ENCODE data around the gene NRDE2. TPM values are rescaled to one million over a fixed set of nuclear protein-coding genes. Genes with fewer than 3 reads are reported as not detected.
"Not testable (repeated sequence)": the region's sequence is repeated elsewhere in the genome, so short reads cannot be mapped to it uniquely, and the experiment has no call there.

NRDE2 gene
- total and polyA plus RNA-seq, 2 of the 4 experiments (the other 2 are of a cell fraction) = 4.5 to 9.3 TPM

- intact Hi-C loops (cut with micrococcal nuclease); H2BK5ac ChIP-seq (ENCODE audit: low read depth, low read length, poor library complexity, severe bottlenecking); H2AFZ ChIP-seq (replicated peaks; ENCODE audit: low read length, poor library complexity); in situ Hi-C loops (cut with MboI; ENCODE audit: low sequenced_read_pairs); H3K23ac ChIP-seq (ENCODE audit: low read depth, low read length); H3K4me1 ChIP-seq (ENCODE audit: control insufficient read depth, insufficient read depth, low read length); DNase-seq; H3K18ac ChIP-seq (ENCODE audit: low read depth, low read length); H3K27me3 ChIP-seq (ENCODE audit: control insufficient read depth, insufficient read depth, low read length); BruUV-seq (replicated peaks); H4K91ac ChIP-seq (ENCODE audit: insufficient read depth, low read depth, low read length); H2BK120ac ChIP-seq (ENCODE audit: low read depth, low read length); dilution Hi-C loops (cut with HindIII; ENCODE audit: low sequenced_read_pairs, unreplicated experiment); H2AK5ac ChIP-seq (ENCODE audit: low read depth, low read length); H3K56ac ChIP-seq (ENCODE audit: extremely low read depth, insufficient read depth, low read length); ATAC-seq (ENCODE audit: low read depth); POLR2A ChIA-PET (ENCODE audit: unreplicated experiment); H3K27ac ChIP-seq (ENCODE audit: insufficient read depth, low read length); H2BK20ac ChIP-seq (ENCODE audit: low read depth, low read length); H4K5ac ChIP-seq (ENCODE audit: low read depth, low read length); H4K20me1 ChIP-seq (ENCODE audit: insufficient read depth, low read length); H3K79me1 ChIP-seq (ENCODE audit: low read depth in 1 of 2, low read length in 2 of 2); H3K9me3 ChIP-seq (ENCODE audit: control insufficient read depth, insufficient read depth, low read length); H3K4ac ChIP-seq (ENCODE audit: low read depth, low read length); H2AK9ac ChIP-seq (replicated peaks; ENCODE audit: low read depth, low read length, poor library complexity); H3K14ac ChIP-seq (replicated peaks; ENCODE audit: low read depth, low read length); H4K8ac ChIP-seq (ENCODE audit: low read depth in 2 of 2, low read length in 2 of 2); H3K9me1 ChIP-seq (ENCODE audit: insufficient read depth, low read length); H3K36me3 ChIP-seq (ENCODE audit: control insufficient read depth, insufficient read depth, low read length); H2BK15ac ChIP-seq (ENCODE audit: low read depth, low read length); CTCF ChIA-PET; H3K4me2 ChIP-seq (ENCODE audit: low read depth, low read length); H3K9ac ChIP-seq (ENCODE audit: low read depth, low read length); H3K4me3 ChIP-seq (ENCODE audit: insufficient read depth, low read depth, low read length): not testable (repeated sequence)
- 33% methylated on average over 1 of the region's 10 CpGs; no CpG with 5 or more reads in 1 of the 2 experiments for WGBS, 2 experiments (ENCODE audit: extremely low coverage in 2 of 2, insufficient read length in 1 of 2)
Observed at GRCh38 chr14:90247441-90247840, 84.3 kb downstream of the NRDE2 start.

Measured in IMR-90 (cell line).